SU-DHL-6 (cell line): Measurements from ENCODE around the gene GORASP2.

ENCODE experiments used
- H2AFZ ChIP-seq: fragments of 200-600 bp; sonication (generic); 2 replicates; pipeline ENCODE4 v1.6.1; 2014; ENCODE audit warnings: low read depth, mild to moderate bottlenecking, moderate library complexity, mixed read lengths, antibody characterized with exemption, low read length; ENCODE audit not compliant: severe bottlenecking
- H3F3A ChIP-seq: fragments of 200-600 bp; shearing (Covaris generic); 2 replicates; pipeline ENCODE4 v1.6.0; 2016; ENCODE audit warnings: antibody characterized with exemption, mild to moderate bottlenecking; ENCODE audit not compliant: insufficient read depth
- H3K27ac ChIP-seq: fragments of 200-600 bp; sonication (generic); 2 replicates; pipeline ENCODE4 v1.5.1; 2016; ENCODE audit warnings: low read depth, mild to moderate bottlenecking, low read length, moderate library complexity, mixed read lengths
- H3K27me3 ChIP-seq: fragments of 200-600 bp; sonication (generic), shearing (Covaris generic); 2 replicates; pipeline ENCODE4 v1.6.0; 2014; ENCODE audit warnings: mild to moderate bottlenecking, low read length
- H3K36me3 ChIP-seq: fragments of 200-600 bp; sonication (generic); 2 replicates; pipeline ENCODE4 v1.6.1; 2014; ENCODE audit warnings: mild to moderate bottlenecking, low read length, mixed read lengths
- H3K4me2 ChIP-seq: fragments of 300-600, 200-600 bp; shearing (Covaris generic), sonication (generic); 2 replicates; pipeline ENCODE4 v1.6.0; 2014; ENCODE audit warnings: low read length, low read depth, mild to moderate bottlenecking; ENCODE audit not compliant: poor library complexity, severe bottlenecking
- H3K4me3 ChIP-seq: fragments of 200-600 bp; sonication (generic); 2 replicates; pipeline ENCODE4 v1.5.1; 2014; ENCODE audit warnings: antibody characterized with exemption, low read length, mild to moderate bottlenecking, mixed read lengths; ENCODE audit not compliant: insufficient read depth, poor library complexity, severe bottlenecking
- H3K79me2 ChIP-seq: fragments of 200-600 bp; sonication (generic); 2 replicates; pipeline ENCODE4 v1.6.1; 2014; ENCODE audit warnings: mild to moderate bottlenecking, low read length, moderate library complexity; ENCODE audit not compliant: insufficient read depth
- H3K9ac ChIP-seq: fragments of 200-600 bp; sonication (generic); 2 replicates; pipeline ENCODE4 v1.7.0; 2014; ENCODE audit warnings: mild to moderate bottlenecking, low read length
- H3K9me2 ChIP-seq: fragments of 200-600 bp; sonication (generic); replicated peaks from 2 replicates; pipeline ENCODE4 v1.6.1; 2014; ENCODE audit warnings: low read length; ENCODE audit not compliant: insufficient read depth
- H3K9me3 ChIP-seq: fragments of 200-600 bp; sonication (generic); 2 replicates; pipeline ENCODE4 v1.6.1; 2014; ENCODE audit warnings: low read length, mixed read lengths; ENCODE audit not compliant: insufficient read depth
- H4K20me1 ChIP-seq: fragments of 200-600 bp; sonication (generic); 2 replicates; pipeline ENCODE4 v1.6.1; 2014; ENCODE audit warnings: low read depth, mild to moderate bottlenecking, antibody characterized with exemption, low read length, moderate library complexity, mixed read lengths
- EZH2phosphoT487 ChIP-seq: fragments of 200-600 bp; sonication (generic), shearing (Covaris generic); conservative IDR thresholded peaks from 2 replicates; pipeline ENCODE4 v1.6.1; 2018; ENCODE audit warnings: mild to moderate bottlenecking, antibody characterized with exemption, low read length, moderate library complexity, mixed read lengths
- TF ChIP-seq, protein P1 (sequence below): fragments of 200-600 bp; sonication (generic); IDR thresholded peaks from one replicate; pipeline ENCODE4 v1.5.1; 2017; ENCODE audit warnings: antibody characterized with exemption, mild to moderate bottlenecking, low read length, moderate library complexity; ENCODE audit not compliant: insufficient read depth, poor library complexity, severe bottlenecking

Gene GORASP2

DNA sequence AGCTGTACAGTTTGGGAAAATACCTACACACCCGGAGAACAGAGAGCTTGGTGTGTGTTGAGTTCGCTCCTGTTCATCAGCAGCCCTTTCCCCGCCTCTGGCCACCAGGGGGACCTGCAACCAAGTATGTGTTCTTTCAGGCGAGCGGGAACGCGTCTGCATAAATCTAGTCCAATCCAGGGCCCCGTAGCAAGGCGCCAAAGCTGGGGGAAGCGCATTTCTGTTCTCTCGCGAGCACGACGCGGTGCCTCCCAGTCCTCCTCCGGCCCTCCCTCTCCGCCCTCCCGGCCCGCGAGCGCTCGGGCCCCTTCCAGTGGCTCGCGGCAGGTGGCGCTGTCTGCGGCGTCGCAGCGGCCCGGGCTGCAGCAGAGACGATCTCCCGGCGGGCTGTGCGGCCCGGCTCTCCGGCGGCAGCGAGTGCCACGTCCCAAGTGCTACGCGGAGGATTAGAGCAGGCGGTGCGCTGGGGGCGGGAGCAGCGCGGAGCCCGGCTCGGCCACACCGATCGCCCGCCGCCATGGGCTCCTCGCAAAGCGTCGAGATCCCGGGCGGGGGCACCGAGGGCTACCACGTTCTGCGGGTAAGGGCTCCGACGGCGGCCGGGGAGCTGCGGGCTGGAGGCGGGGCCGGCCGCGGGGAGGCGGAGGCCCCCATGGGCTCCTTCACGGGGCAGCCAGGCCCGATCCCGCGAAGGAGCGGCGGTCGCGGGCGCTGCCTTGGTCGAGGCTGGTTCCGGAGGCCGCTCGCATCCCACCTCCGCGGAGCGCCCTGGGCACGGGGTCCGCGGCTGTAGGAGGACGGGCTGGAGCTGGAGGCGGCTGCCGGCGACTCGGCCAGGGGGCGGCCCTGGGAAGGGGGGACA, at the start of gene GORASP2:
TSS of gene GORASP2 (plus strand) at position 430 of the 862 bp plus-strand sequence. CDS start at position 518, 88 bp downstream.
- Histone ChIP-seq H3K4me2 (peak within 1 kb of the TSS; percentile 83), H3K9me2 (no peaks in the 10 kb centered on the region), H3K9ac (peak within 1 kb of the TSS; percentile 97), H3K27me3 (no peaks in the 10 kb centered on the region), H3K27ac (peak within 1 kb of the TSS; percentile 71), H4K20me1 (peaks cover 25% of the 10 kb centered on the region), H3F3A (peaks cover 8% of the 10 kb centered on the region; the same call in 1 of the 2 replicates), H3K9me3 (peaks cover 12% of the 10 kb centered on the region), H3K79me2 (peaks cover 59% of the 10 kb centered on the region), H2AFZ (peak within 1 kb of the TSS; percentile 52), H3K4me3 (peak within 1 kb of the TSS; percentile 83), H3K36me3 (peaks cover 12% of the 10 kb centered on the region; the same call in 1 of the 2 replicates)
- TF ChIP-seq EZH2phosphoT487 = no peak
- TF ChIP-seq, protein P1, sequence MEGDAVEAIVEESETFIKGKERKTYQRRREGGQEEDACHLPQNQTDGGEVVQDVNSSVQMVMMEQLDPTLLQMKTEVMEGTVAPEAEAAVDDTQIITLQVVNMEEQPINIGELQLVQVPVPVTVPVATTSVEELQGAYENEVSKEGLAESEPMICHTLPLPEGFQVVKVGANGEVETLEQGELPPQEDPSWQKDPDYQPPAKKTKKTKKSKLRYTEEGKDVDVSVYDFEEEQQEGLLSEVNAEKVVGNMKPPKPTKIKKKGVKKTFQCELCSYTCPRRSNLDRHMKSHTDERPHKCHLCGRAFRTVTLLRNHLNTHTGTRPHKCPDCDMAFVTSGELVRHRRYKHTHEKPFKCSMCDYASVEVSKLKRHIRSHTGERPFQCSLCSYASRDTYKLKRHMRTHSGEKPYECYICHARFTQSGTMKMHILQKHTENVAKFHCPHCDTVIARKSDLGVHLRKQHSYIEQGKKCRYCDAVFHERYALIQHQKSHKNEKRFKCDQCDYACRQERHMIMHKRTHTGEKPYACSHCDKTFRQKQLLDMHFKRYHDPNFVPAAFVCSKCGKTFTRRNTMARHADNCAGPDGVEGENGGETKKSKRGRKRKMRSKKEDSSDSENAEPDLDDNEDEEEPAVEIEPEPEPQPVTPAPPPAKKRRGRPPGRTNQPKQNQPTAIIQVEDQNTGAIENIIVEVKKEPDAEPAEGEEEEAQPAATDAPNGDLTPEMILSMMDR = peak; percentile 94

DNA sequence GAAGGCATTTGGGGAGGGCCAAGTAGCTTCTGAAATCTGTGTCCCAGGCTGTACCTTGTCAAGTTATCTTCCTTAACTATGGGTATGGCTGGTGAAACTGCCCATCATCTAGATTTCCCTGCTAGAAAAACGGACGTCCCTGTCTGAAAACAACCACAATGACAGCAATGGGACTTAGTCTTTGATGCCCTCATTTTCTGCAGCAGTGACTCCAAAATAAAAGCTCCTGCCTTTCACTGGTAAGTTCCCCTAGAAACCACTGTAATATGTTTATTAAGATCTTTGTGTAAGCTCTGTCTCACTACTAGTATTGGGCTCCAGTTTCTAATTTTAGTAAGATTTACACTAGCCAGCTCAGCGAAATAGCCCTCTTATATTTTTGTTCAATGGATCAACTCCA, 47.2 kb upstream of the GORASP2 start:
- Histone ChIP-seq H3F3A (no peaks in the 10 kb centered on the region), H2AFZ (no peak overlapping the region), H4K20me1 (no peaks in the 10 kb centered on the region), H3K79me2 (no peaks in the 10 kb centered on the region), H3K27me3 (0 out of 2 replicates have a peak, but pooled peaks cover 5% of the 10 kb centered on the region), H3K9me2 (no peaks in the 10 kb centered on the region), H3K36me3 (no peaks in the 10 kb centered on the region), H3K27ac (no peak overlapping the region), H3K9ac (no peak overlapping the region), H3K4me2 (no peak overlapping the region), H3K9me3 (no peaks in the 10 kb centered on the region), H3K4me3 (no peak overlapping the region)
- TF ChIP-seq, protein P1 = no peak

DNA sequence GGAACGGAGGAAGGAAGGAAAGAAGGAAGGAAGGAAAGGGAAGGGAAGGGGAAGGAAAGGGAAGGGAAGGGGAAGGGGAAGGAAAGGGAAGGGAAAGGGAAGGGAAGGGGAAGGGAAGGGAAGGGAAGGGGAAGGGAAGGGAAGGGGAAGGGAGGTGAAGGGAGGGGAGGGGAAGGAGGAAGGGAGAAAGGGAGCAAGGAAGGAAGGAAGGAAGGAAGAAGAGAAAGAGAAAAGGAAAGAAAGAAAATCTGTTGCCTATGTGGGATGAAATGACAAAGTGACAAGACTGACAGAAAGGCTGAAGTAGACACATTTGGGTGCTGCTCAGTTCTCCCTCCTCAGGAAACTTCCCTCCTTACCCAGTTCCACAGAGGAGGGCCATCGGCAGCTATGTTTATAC, 46.3 kb upstream of the GORASP2 start:
- Histone ChIP-seq H3K79me2 (no peaks in the 10 kb centered on the region), H4K20me1 (no peaks in the 10 kb centered on the region), H3F3A (no peaks in the 10 kb centered on the region), H2AFZ (no peak overlapping the region), H3K4me2 (no peak overlapping the region), H3K27me3 (0 out of 2 replicates have a peak, but pooled peaks cover 5% of the 10 kb centered on the region), H3K9ac (no peak overlapping the region), H3K36me3 (no peaks in the 10 kb centered on the region), H3K27ac (no peak overlapping the region), H3K9me2 (no peaks in the 10 kb centered on the region), H3K9me3 (no peaks in the 10 kb centered on the region), H3K4me3 (no peak overlapping the region)
- TF ChIP-seq EZH2phosphoT487 = no peak
- TF ChIP-seq, protein P1 = no peak
